OCI-LY1 (cell line): Measurements from ENCODE around the gene LEF1.

Experiments used
- H2AFZ ChIP-seq: fragments of 200-600 bp; sonication (generic), shearing (Covaris generic); 2 replicates; pipeline ENCODE4 v1.6.0; 2014; ENCODE audit warnings: antibody characterized with exemption, mild to moderate bottlenecking, low read length
- H3F3A ChIP-seq: fragments of 200-600 bp; sonication (generic), shearing (Covaris generic); 2 replicates; pipeline ENCODE4 v1.6.0; 2014; ENCODE audit warnings: mild to moderate bottlenecking, antibody characterized with exemption, low read length, moderate library complexity; ENCODE audit not compliant: insufficient read depth
- H3K27ac ChIP-seq: fragments of 200-600 bp; sonication (generic); 2 replicates; pipeline ENCODE4 v1.5.1; 2014; ENCODE audit warnings: low read length, mixed run types, mild to moderate bottlenecking, low read depth; ENCODE audit not compliant: poor library complexity, severe bottlenecking
- H3K27me3 ChIP-seq: fragments of 200-600 bp; sonication (generic); 2 replicates; pipeline ENCODE4 v1.6.0; 2014; ENCODE audit warnings: antibody characterized with exemption, mild to moderate bottlenecking, low read length, moderate library complexity; ENCODE audit not compliant: insufficient read depth
- H3K36me3 ChIP-seq: fragments of 200-600 bp; sonication (generic); 2 replicates; pipeline ENCODE4 v1.6.1; 2014; ENCODE audit warnings: mild to moderate bottlenecking, antibody characterized with exemption, low read length, moderate library complexity, mixed read lengths; ENCODE audit not compliant: insufficient read depth
- H3K4me1 ChIP-seq: fragments of 200-600 bp; sonication (generic); 2 replicates; pipeline ENCODE4 v1.5.1; 2014; ENCODE audit warnings: mild to moderate bottlenecking, low read length, moderate library complexity; ENCODE audit not compliant: insufficient read depth, severe bottlenecking
- H3K4me2 ChIP-seq: fragments of 200-600 bp; sonication (generic), shearing (Covaris generic); 2 replicates; pipeline ENCODE4 v1.6.1; 2014; ENCODE audit warnings: low read length
- H3K4me3 ChIP-seq: fragments of 200-600 bp; sonication (generic); 2 replicates; pipeline ENCODE4 v1.5.1; 2014; ENCODE audit warnings: low read length, low read depth, mild to moderate bottlenecking, mixed read lengths; ENCODE audit not compliant: poor library complexity, severe bottlenecking
- H3K79me2 ChIP-seq: fragments of 200-600 bp; shearing (Covaris generic); 2 replicates; pipeline ENCODE4 v1.6.1; 2016; ENCODE audit warnings: mixed run types, low read length, mixed read lengths; ENCODE audit not compliant: insufficient read depth
- H3K9ac ChIP-seq: fragments of 200-600 bp; sonication (generic), shearing (Covaris generic); 2 replicates; pipeline ENCODE4 v1.6.1; 2014; ENCODE audit warnings: mild to moderate bottlenecking, low read length, mixed read lengths
- H3K9me2 ChIP-seq: fragments of 200-600 bp; sonication (generic), shearing (Covaris generic); 2 replicates; pipeline ENCODE4 v1.6.1; 2014; ENCODE audit warnings: low read depth, mild to moderate bottlenecking, low read length, mixed read lengths
- H3K9me3 ChIP-seq: fragments of 200-600 bp; shearing (Covaris generic); 2 replicates; pipeline ENCODE4 v1.6.1; 2014; ENCODE audit warnings: low read length, mixed read lengths
- H4K20me1 ChIP-seq: fragments of 200-600 bp; sonication (generic), shearing (Covaris generic); 2 replicates; pipeline ENCODE4 v1.6.0; 2016; ENCODE audit warnings: mild to moderate bottlenecking, low read length; ENCODE audit not compliant: insufficient read depth
- EZH2 ChIP-seq: fragments of 200-600 bp; sonication (generic), shearing (Covaris generic); IDR thresholded peaks from 2 replicates; pipeline ENCODE4 v1.8.0; 2017; ENCODE audit warnings: borderline replicate concordance, mixed run types, mild to moderate bottlenecking, antibody characterized with exemption, low read length, moderate library complexity, mixed read lengths
- TF ChIP-seq, protein P1 (sequence below): fragments of 200-600 bp; sonication (generic), shearing (Covaris generic); IDR thresholded peaks from 2 replicates; pipeline ENCODE4 v1.5.1; 2017; ENCODE audit warnings: mild to moderate bottlenecking, antibody characterized with exemption, low read length, moderate library complexity, mixed read lengths

LEF1 gene

DNA sequence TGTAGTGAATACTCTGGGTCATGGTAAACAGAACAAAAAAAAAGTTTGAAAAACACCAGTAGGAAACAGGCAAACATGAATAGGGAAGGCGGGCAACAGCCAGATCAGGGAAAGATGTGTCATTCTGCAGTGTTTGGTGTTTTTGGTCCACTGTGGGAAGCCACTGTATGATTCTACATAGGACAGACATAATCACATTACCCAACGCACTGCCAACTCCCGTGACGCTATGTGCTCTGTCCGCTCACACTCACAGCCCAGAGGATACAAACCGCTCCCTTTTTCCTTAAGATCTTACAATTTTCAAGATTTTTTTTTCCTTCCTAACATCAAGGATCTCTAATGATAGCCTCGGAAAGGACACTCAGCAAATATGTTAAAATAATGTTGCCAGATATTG lies 119.7 kb downstream of the LEF1 start:
- Histone ChIP-seq H4K20me1 (no peaks in the 10 kb centered on the region), H3K27ac (no peak overlapping the region), H3K79me2 (no peaks in the 10 kb centered on the region), H3K9ac (no peak overlapping the region), H3K4me1 (peaks cover 46% of the 10 kb centered on the region), H3K4me2 (no peak overlapping the region), H3K27me3 (no peaks in the 10 kb centered on the region), H3K36me3 (peaks cover 81% of the 10 kb centered on the region), H3K9me2 (no peaks in the 10 kb centered on the region), H3K4me3 (no peak overlapping the region), H3F3A (0 out of 2 replicates have a peak, but pooled peaks cover 6% of the 10 kb centered on the region), H3K9me3 (no peaks in the 10 kb centered on the region), H2AFZ (no peak overlapping the region)
- TF ChIP-seq EZH2 = no peak
- TF ChIP-seq, protein P1, sequence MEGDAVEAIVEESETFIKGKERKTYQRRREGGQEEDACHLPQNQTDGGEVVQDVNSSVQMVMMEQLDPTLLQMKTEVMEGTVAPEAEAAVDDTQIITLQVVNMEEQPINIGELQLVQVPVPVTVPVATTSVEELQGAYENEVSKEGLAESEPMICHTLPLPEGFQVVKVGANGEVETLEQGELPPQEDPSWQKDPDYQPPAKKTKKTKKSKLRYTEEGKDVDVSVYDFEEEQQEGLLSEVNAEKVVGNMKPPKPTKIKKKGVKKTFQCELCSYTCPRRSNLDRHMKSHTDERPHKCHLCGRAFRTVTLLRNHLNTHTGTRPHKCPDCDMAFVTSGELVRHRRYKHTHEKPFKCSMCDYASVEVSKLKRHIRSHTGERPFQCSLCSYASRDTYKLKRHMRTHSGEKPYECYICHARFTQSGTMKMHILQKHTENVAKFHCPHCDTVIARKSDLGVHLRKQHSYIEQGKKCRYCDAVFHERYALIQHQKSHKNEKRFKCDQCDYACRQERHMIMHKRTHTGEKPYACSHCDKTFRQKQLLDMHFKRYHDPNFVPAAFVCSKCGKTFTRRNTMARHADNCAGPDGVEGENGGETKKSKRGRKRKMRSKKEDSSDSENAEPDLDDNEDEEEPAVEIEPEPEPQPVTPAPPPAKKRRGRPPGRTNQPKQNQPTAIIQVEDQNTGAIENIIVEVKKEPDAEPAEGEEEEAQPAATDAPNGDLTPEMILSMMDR = no peak

DNA sequence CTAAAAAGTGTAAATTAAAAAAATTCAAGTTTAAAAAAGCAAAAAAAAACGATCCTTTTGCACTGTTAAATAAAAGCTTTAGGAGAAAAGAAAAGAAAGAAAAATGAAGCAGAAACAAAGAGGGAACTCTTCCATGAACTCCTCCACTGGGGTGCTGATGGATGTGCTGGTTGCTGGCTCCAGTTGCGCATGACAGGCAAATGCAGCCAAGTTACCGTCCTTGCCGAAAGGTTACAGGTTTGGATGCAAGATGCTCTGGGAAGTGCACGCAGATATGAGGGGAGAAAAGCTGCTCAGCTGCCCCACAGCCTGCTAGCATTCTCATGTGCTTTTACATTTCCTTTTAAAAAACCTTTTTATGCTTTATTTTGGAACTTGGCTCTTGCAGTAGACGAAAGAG lies 120.6 kb downstream of the LEF1 start:
- H3K27ac ChIP-seq = peak overlapping the region; percentile 97
- no peaks in the 10 kb centered on the region for H3K9me3 ChIP-seq
- no peak overlapping the region for H3K9ac ChIP-seq
- TF ChIP-seq, protein P1 = no peak
- no peak for TF ChIP-seq EZH2
- no peaks in the 10 kb centered on the region for H3K27me3 ChIP-seq
- H3K9me2 ChIP-seq = no peaks in the 10 kb centered on the region
- H3K4me3 ChIP-seq = no peak overlapping the region
- H2AFZ ChIP-seq = no peak overlapping the region
- H3F3A ChIP-seq = 0 out of 2 replicates have a peak, but pooled peaks cover 6% of the 10 kb centered on the region
- no peak overlapping the region for H3K4me2 ChIP-seq
- H4K20me1 ChIP-seq = no peaks in the 10 kb centered on the region
- peaks cover 55% of the 10 kb centered on the region for H3K4me1 ChIP-seq
- H3K36me3 ChIP-seq = peaks cover 72% of the 10 kb centered on the region
- H3K79me2 ChIP-seq = no peaks in the 10 kb centered on the region

DNA sequence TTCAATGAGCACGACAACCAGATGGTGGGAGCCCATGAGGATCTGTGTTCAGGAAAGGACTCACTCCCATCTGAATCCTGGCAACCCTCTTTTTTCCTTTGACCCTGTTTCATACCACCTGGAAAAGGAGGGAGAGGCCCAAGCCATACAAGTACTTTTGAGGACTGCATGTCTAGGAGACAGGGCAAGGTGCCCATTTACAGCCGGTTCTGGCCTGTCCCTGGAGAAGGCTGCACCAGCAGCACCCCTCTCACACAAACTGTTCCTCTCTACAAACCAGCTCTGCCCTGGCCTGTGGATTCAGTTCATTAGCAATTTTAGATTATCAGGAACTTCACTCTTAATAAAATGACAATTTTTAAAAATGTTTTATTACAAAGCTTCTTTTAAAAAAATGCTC lies 121.5 kb downstream of the LEF1 start:
- Histone ChIP-seq H3K27me3 (no peaks in the 10 kb centered on the region), H3K9ac (no peak overlapping the region), H3K4me2 (no peak overlapping the region), H3K4me3 (no peak overlapping the region), H3K36me3 (peaks cover 63% of the 10 kb centered on the region), H2AFZ (no peak overlapping the region), H3K79me2 (no peaks in the 10 kb centered on the region), H4K20me1 (no peaks in the 10 kb centered on the region), H3K9me2 (no peaks in the 10 kb centered on the region), H3K9me3 (no peaks in the 10 kb centered on the region), H3F3A (0 out of 2 replicates have a peak, but pooled peaks cover 6% of the 10 kb centered on the region), H3K27ac (peak overlapping the region; percentile 97), H3K4me1 (peaks cover 59% of the 10 kb centered on the region)
- TF ChIP-seq, protein P1 = no peak
- no peak for TF ChIP-seq EZH2
